H54 (cell line): ENCODE data around the gene MOSPD2.
A peak's percentile ranks its signal among the peaks of the same experiment; 100 is the strongest.

Experiments used
- DNase-seq: peaks from one replicate; pipeline ENCODE4 v3.0.0; 2011; ENCODE audit warnings: low spot score, mixed read lengths; ENCODE audit not compliant: insufficient read length
- FAIRE-seq: peaks from 3 replicates; lab custom pipeline; 2011; peaks lifted over from hg19 to GRCh38; lab: Jason Lieb, UNC
- POLR2A ChIP-seq: IDR thresholded peaks from 2 replicates; pipeline ENCODE4 v1.6.1; 2011; ENCODE audit warnings: low read depth, mild to moderate bottlenecking, low read length

Gene MOSPD2

DNA sequence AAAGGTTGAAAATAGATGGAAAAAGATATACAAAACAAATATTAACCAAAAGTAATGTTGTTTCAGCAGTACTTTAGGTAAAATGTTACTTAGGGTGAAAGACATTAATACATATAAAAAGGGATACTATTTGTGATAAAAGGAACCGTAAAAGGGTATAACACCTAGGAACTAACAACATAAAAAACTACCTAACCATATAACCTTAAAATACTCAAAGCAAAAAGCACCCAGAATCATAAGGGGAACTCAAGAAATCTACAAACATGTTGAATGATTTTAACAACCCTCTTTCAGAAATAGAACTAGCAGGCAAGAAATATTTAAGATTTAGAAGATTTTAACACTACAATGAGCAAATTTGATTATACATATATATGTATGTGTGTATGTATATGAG is 11.5 kb downstream of the MOSPD2 start:
- TF ChIP-seq POLR2A = no peak
- FAIRE-seq = no peak

DNA sequence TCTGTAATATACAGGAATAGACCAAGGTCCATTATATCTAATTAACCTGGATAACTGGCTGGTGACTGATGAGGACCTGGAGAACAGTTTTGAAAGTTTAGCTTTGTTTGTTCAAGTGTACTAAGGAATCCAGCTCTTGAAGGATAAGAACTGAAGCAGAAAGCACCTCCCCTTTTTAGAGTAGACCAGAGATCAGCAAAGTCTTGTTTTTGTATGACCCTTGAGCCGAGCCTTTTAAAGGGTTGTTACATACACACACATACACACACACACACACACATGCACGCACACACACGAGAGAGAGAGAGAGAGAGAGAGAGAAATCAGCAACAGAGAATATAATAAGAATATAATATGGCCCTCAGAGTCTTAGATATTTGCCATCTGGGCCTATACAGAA is 13.0 kb downstream of the MOSPD2 start:
- TF ChIP-seq POLR2A = no peak
- FAIRE-seq (no peak), DNase-seq (no peak)

More for the DNA sequence above, 11.5 kb downstream of the MOSPD2 start:
- DNase-seq = no peak

DNA sequence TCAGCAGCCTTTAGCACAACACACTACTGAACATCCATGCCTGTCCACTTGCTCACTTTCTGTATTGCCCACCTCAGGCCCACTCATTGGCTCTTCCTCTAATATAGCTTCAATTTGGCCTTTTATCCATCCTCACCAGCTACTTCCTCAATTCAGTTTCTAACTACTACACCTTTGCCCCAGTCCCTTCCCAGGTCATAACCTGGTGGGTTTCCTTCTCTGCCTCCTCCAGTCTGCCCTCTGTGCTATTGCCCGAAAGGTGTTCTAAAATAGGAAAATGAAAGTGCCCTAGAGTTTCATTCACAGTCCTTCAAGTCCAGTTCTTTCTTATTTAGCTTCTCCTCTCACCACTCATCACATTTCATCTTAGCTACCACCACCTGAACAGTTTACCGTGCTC is 23.1 kb downstream of the MOSPD2 start:
- TF ChIP-seq POLR2A = no peak
- no peak for FAIRE-seq
- no peak for DNase-seq

DNA sequence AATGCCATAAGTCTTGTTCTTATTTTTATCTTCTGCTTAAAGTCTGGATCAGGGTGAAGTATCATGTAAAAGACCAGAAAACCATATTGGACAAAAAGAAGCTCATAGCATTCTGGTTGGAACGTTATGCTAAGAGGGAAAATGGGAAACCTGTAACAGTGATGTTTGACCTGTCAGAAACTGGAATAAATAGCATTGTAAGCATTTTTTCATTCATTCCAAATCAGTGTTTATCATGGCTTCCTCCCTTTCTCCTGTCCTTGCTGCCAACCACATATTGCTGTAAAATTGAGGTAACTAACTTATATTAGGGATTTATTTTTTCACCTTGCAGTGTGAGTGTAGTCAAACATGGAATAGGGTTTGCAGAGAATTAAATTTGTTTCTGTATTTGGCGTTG is 23.8 kb downstream of the MOSPD2 start:
- FAIRE-seq = no peak
- TF ChIP-seq POLR2A = no peak
- DNase-seq = no peak

DNA sequence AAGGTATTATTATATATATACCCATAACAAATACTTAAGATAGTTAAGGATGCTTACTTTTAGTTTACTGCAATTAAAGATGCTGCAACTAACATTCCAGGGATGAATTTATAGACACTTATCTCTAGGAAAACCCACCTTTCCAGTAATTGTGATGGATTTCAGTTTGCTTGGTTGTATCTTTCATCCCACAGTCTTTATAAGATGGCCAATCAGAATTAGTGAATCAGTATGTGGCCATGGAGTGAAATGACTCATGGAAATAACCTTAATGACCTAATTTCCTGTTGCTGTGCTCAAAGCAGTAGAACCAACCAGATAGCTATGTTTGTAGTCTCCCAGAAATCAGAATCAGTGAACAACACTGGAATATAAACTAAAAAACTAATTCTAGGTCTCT is 26.4 kb downstream of the MOSPD2 start:
- peak; percentile 1 for DNase-seq
- no peak for TF ChIP-seq POLR2A

DNA sequence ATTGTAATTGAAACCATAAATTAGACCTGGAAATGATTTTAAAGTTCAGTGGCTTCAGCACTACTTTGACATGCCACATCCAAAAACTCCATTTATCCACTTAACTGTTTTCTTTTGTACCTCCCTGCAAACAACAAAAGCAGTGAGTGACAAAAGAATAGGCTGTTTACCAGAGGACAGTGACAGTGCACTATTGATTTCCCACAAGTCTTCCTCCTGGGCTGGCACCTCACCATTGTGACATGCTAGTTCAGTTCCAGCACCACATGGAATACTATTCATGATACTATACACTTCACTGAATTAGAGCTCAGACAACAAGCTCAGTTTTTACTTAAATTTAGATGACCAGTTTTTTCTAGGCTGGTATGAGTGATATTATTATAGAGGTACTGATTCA is 29.3 kb downstream of the MOSPD2 start:
- FAIRE-seq = no peak

More for the DNA sequence above, 26.4 kb downstream of the MOSPD2 start:
- no peak for FAIRE-seq

DNA sequence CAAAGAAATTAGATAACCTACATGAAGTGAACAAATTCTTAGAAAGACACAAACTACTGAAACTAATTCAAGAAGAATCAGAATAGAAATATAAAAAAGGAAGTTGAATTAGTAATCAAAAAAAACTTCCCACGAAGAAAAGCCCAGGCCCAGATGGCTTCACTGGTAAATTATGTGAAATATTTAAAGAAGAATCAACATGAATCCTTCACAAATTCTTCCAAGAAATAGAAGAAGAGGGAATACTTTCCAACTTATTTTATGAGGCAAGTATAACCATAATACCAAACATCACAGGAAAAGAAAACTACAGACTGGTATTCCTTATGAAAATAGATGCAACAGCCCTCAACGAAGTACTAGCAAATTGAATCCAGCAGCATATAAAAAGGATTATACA is 30.7 kb downstream of the MOSPD2 start:
- FAIRE-seq = no peak

More for the DNA sequence above, 29.3 kb downstream of the MOSPD2 start:
- DNase-seq = no peak
- no peak for TF ChIP-seq POLR2A

DNA sequence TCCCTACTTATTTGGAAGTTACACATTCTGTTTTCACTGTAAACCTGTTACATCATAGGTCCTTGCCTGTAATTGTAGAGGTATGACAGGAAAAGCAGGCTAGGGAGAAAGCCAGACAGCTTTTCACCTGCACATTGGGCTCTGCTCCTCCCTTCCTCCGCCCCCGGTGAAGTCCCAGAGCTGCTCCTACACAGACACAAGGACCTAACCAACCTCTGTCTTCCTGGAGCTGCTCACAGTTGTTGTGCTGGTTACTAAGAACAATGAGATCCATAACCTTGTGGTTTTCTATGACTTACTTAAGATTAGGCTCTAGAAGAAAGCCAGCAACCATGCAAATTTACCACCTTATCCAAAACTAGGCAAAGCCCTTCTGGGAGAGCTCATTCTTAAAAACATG is 40.0 kb downstream of the MOSPD2 start:
- no peak for TF ChIP-seq POLR2A
- FAIRE-seq (no peak), DNase-seq (no peak)

More for the DNA sequence above, 30.7 kb downstream of the MOSPD2 start:
- no peak for TF ChIP-seq POLR2A
- no peak for DNase-seq

DNA sequence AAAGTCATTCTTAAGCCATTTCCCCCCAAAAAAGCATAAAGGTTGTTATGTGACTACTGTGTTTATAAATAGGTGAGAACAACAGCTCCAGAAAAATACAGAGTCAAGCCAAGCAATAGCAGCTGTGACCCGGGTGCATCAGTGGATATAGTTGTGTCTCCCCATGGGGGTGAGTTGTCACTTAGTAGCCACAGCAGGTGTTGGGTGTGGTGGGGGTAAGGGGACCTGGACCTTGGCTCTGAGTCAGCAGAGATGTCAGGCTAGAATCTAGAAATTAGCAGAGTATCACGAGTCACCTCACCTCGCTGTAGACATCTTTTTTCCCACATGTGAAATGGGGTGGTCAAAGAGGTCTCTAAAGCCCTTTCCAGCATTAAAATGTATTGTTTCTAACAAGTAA is 42.4 kb downstream of the MOSPD2 start:
- DNase-seq (no peak), FAIRE-seq (no peak)
- TF ChIP-seq POLR2A = no peak

DNA sequence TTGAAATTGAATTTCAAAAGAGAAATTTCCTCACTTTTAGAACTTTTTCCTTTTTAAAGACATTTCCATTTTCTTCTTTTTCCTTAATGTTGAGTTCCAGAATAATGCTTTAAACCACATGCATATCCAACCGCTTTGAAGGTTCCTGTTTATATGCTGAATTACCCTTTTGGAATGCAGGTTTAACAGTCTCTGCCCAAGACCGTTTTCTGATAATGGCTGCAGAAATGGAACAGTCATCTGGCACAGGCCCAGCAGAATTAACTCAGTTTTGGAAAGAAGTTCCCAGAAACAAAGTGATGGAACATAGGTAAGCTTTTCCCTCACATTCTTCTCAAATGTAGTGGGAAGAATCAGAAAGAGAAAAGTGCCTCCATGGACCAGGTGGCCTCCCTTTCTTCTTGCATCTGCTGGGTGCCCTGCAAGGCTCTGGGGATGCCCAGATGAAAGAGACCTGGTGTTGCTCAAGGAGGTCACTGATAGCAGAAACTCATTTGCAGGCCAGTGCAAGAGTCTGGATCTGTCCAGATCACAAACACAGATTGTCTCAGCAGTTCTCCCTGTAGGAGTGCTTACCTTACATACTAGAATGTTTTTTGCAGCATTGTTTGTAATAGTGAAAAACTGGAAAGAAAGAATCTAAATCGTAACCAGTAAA is 42.9 kb downstream of the MOSPD2 start:
- DNase-seq = no peak
- no peak for FAIRE-seq
- no peak for TF ChIP-seq POLR2A

DNA sequence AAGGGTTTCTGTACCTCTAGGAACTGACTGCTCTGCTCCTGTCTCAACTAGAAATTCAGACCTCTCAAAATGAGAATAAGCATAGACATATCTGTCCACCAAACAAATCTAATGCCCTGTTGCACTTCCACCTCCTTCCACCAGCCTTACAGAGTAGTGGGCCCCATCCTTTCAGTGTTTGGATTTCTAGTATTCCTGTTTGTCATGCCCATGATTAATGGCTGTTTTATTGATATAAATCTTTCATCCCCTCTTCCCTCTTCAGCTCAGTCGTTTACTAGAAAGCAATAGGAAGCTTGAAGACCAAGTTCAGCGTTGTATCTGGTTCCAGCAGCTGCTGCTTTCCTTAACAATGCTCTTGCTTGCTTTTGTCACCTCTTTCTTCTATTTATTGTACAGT is 46.2 kb downstream of the MOSPD2 start:
- DNase-seq = no peak
- no peak for TF ChIP-seq POLR2A
- no peak for FAIRE-seq

DNA sequence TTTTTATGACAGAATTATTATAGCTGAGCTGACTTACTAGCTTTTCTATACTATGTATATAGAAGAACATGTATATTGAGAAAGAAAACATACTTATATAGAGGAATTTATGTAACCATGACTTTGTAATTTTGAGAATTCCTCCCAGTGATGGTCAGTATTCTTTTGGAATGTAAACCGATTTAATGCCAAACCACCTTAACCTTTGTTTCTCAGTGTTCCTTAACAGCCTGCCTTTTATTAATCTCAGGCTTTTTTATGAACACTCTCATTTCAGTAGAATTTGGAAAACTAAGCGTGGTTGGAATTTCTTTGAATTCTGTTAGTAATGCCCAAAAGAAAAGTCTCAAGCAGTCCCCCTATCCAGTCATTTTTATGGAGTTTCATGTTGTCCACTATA is 47.0 kb downstream of the MOSPD2 start:
- FAIRE-seq (no peak), DNase-seq (no peak)
- no peak for TF ChIP-seq POLR2A

DNA sequence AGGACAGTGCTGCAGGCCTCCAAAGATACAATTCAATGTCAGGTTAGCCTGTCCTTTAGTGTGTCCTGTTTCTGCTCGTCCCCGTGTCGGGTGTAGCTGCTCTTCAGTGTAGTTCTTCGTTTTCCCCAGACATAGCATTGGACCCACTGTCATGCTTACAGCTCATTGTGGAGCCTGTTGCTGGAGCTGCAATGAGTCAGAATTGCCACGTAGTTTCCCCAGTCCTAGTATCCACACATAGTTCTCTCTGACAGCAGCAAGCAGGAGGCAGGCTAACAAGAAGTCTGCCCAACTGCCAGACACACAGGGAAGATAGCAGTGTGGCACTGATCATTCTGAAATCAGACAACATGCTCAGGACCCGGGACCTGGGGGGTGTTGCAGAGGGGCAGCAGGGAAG is 49.2 kb downstream of the MOSPD2 start:
- FAIRE-seq (no peak), DNase-seq (no peak)
- TF ChIP-seq POLR2A = no peak

DNA sequence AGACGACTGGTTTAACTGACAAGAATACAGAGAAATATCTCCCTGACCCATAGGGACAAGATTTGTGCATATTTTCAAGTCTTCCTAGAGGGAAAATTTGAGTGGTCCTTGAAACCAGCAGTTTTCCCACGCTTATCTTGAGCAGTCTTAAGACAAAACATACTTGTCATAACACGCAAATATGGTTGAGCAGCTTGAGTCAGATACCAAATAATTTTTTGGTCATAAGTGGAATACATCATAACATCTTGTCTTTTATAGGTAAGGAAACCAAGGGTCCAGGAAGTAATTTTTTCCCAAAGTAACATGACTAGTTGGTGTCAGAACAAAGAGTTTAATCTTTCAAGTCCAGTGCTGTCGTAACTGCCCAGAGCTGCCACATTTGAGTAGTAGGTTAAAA is 50.5 kb downstream of the MOSPD2 start:
- no peak for FAIRE-seq
- no peak for DNase-seq
- TF ChIP-seq POLR2A = no peak

DNA sequence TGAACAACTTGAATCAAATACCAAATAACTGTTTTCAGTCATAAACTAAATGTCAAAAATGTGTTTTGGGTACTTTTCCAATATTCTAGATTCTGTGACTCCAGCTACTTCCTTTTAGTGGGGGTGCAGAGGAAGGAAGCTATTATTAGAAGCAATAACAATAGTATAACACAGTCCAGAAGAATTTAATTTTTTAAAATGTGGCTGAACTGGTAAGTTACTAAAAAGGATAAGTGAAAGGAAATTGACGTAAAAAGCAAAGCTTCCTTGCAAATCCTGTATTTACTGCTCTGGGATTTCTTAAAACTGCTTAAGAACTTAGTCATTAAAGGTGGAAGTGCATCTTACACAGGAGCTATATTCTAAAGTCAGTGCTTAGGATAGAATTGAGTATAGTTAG is 53.2 kb downstream of the MOSPD2 start:
- FAIRE-seq = no peak
- no peak for DNase-seq
- TF ChIP-seq POLR2A = no peak
